NCI-H1694 treated with DMSO at 0.1 percent for 48 hours (cell line): Measurements from ENCODE around the gene TAF8.

Experiments
- DNase-seq: peaks from one replicate; lab custom pipeline; 2025; lab: John Stamatoyannopoulos, UW

The TAF8 gene

GRCh38 chr6:42051268-42051653 is 937 bp downstream of the TAF8 start:
- DNase-seq: no peak

GRCh38 chr6:42053601-42054000 is 3.3 kb downstream of the TAF8 start:
- DNase-seq: no peak

GRCh38 chr6:42059743-42060142 is 9.4 kb downstream of the TAF8 start:
- no peak for DNase-seq

GRCh38 chr6:42066156-42066675 is 15.9 kb downstream of the TAF8 start:
- DNase-seq: no peak

GRCh38 chr6:42068173-42068572 is 17.8 kb downstream of the TAF8 start:
- DNase-seq: no peak

GRCh38 chr6:42068872-42069522 is 18.7 kb downstream of the TAF8 start:
- DNase-seq: no peak

GRCh38 chr6:42071881-42072583 is 21.7 kb downstream of the TAF8 start:
- no peak for DNase-seq

GRCh38 chr6:42073287-42073686 is 23.0 kb downstream of the TAF8 start:
- DNase-seq: no peak

- peak; percentile 26 for DNase-seq
These were observed 25.0 kb downstream of the TAF8 start for GRCh38 chr6:42075159-42075838.

GRCh38 chr6:42078386-42078785 is 28.1 kb downstream of the TAF8 start:
- no peak for DNase-seq

- no peak for DNase-seq
These were observed 29.7 kb downstream of the TAF8 start for GRCh38 chr6:42079941-42080464.

- no peak for DNase-seq
These were observed 33.2 kb downstream of the TAF8 start for GRCh38 chr6:42083530-42083929.

- DNase-seq: peak; percentile 0
These were observed 34.6 kb downstream of the TAF8 start for GRCh38 chr6:42084889-42085288.

- DNase-seq: no peak
These were observed 36.0 kb downstream of the TAF8 start for GRCh38 chr6:42086046-42087035.

- no peak for DNase-seq
These were observed 37.8 kb downstream of the TAF8 start for GRCh38 chr6:42088101-42088591.

- DNase-seq: no peak
These were observed 40.7 kb downstream of the TAF8 start for GRCh38 chr6:42090819-42091717.

- DNase-seq: no peak
These were observed 41.3 kb downstream of the TAF8 start for GRCh38 chr6:42091718-42092023.

- no peak for DNase-seq
These were observed 43.4 kb downstream of the TAF8 start for GRCh38 chr6:42093582-42094329.

- no peak for DNase-seq
These were observed 44.8 kb downstream of the TAF8 start for GRCh38 chr6:42095094-42095493.
